GM21423 (cell line): ENCODE data around the gene ARRDC4.
"Not testable (repeated sequence)": the region's sequence is repeated elsewhere in the genome, so short reads cannot be mapped to it uniquely, and the experiment has no call there.

Source experiments
- ATAC-seq: cut with Tn5 transposase; IDR thresholded peaks from one replicate; pipeline ENCODE4 v1.9.1; 2021; ENCODE audit warnings: mild to moderate bottlenecking, moderate library complexity; ENCODE audit not compliant: unreplicated experiment

ARRDC4 gene

DNA sequence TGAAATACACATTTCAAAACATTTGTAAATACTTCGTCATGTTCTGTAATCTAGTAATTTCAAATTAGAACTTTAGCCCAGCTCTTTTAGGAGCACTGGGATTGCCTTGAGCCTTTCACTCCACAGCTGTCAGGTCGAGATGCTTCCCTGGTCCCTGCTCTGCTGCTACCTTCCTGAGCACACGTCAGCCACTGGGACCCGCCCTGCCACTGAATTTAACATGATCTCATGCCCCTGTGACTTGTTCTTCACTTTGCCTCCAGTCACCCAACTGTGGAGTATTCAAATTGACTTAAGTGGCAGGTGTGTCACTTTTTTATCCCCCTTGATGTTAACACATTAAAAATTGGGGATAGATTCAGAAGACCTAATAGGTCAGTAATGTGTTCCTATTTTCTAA, 3.3 kb downstream of the ARRDC4 start:
- ATAC-seq = no peak

DNA sequence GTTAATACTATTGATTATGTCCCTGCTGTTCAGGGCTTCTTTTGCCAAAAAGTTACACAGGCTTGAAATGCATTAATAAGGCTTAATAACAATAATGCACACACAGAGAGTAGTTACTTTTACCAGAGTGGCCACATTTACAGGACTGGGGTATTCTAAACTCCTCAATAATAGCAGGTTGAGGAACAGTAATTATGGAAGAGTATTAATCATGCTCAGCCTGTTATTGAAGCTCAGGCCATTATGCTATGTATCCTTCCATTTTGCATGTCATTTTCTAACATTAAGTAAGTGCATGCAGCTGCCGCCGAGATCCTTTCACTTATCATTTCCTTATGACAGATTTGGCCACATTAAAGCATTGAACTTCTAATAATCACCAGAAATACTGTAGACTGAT, 5.7 kb downstream of the ARRDC4 start:
- no peak for ATAC-seq

DNA sequence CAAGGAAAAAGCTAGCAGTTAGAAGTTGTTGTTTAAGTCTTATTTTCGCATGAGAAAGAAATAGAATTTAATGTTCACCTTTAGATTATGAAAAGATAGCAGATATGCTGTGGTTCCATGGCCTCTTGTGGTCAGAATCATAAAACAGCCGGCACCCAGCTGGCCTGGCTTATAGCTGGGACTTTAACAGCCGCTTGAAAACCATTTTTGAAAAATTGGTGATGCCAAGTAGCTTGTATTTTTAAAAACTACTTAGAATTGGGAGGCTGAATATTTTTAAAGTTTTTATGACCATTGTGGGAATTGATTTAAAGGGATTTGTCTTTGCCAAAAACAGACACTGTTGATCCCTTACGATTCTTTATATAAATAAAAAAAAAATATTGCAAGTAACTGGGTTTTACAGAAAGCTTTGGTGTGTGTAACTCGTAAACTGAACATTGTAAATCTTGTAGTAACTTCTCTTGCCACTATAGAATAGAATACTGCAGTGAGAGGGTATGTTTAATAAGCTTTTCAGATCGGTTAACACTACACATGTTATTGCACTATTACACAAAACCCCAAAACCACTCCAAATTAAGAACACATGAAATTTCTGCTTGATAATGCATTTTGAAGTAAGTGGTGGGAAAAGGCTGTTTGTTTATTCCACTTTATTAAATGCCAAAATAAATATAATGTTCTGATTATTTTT, 6.6 kb downstream of the ARRDC4 start:
- ATAC-seq = no peak

- no peak for ATAC-seq
Measured at GRCh38 chr15:97967881-97968280, 7.4 kb downstream of the ARRDC4 start.

- ATAC-seq = no peak
Measured at GRCh38 chr15:97968380-97968779, 7.9 kb downstream of the ARRDC4 start.

DNA sequence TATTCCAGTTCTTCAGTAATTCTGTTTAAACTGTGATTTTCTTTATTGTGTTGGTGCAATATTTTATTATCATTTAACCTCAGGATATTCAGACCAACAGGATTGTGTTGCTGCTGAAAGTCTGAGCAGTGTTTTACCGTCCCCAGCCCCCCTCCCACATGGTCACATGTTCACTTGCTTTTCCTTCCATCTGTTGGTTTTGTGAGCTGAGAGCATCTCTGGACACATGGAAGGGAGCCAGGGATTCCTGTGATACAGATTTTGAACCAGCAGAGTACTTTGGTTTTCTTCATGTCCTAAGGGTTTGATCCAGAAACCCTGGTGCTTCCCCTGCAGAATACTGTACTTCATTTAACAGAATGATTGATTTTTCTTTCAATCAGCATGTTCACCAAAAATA, 11.9 kb downstream of the ARRDC4 start:
- no peak for ATAC-seq

- no peak for ATAC-seq
Measured at GRCh38 chr15:97976129-97976528, 15.6 kb downstream of the ARRDC4 start.

DNA sequence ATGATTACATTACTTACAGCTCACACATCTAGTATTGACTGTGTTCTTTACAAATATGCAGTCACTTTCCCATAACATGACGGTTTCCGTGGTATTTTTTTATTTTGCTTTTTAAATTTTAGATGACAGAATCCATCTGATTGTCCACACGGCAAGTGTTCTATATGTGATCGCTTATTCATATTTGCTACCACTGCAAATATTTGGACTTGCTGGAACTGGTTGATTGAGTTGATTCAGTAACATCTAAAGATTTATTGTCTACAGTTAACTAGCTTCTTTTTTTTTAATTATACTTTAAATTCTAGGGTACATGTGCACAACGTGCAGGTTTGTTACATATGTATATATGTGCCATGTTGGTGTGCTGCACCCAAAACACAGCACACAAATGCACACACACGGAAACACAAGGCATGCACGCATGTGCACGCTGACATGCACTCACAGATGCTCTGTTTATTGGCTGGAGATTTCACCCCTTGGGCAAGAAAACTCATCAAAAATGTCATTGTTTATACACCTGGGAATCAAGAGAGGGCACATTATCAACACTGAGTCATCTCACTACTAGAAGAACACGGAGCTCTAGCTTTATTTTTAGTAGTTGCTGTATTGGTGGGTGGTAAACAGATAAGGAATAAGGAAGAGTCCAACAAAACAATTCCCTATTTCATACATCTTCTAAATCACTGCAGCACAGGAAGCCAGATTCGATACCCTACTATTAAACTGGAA, 16.4 kb downstream of the ARRDC4 start:
- ATAC-seq = no peak

DNA sequence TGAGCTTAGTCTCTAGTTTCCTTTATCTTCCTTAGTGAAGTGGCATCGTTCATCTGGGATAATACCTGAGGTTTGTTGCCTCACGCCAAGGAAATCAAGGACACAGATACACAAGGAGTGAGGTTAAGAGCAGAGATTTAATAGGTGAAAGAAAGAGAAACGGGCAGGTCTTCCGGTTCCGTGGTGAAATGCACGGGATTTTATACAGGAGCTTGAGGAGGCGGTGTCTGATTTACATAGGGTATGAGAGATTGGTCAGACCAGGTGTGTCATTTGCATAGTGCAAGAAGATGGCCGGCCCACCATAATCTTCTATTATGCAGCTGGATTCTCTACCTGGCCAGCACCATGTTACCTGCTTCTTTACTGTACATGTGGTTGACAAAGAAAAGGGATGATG, 17.2 kb downstream of the ARRDC4 start:
- no peak for ATAC-seq

GRCh38 chr15:97978401-97979139, 18.1 kb downstream of the ARRDC4 start:
- no peak for ATAC-seq

GRCh38 chr15:97979140-97979520, 18.6 kb downstream of the ARRDC4 start:
- no peak for ATAC-seq

GRCh38 chr15:97981058-97981457, 20.6 kb downstream of the ARRDC4 start:
- no peak for ATAC-seq

DNA sequence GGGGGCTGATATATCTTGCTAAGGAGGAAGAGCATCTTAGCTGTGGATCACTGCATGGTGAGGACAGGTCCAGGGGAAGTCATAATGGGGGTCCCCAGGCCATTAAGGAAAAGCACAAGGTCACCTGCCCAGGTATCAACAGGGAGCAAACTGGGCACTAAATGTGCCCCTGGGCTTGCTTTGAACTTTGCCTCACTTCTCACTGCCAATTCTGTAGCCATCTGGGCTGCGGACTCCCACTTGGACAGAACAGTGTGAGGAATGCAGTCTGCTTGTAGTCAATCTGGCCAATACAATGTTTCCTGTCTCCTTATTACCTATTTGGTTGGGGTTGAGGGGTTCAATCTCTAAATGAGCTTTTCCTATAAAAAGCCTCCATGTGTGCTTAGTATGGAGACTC, 21.3 kb downstream of the ARRDC4 start:
- ATAC-seq = no peak

GRCh38 chr15:97984157-97984556, 23.7 kb downstream of the ARRDC4 start:
- ATAC-seq = no peak

DNA sequence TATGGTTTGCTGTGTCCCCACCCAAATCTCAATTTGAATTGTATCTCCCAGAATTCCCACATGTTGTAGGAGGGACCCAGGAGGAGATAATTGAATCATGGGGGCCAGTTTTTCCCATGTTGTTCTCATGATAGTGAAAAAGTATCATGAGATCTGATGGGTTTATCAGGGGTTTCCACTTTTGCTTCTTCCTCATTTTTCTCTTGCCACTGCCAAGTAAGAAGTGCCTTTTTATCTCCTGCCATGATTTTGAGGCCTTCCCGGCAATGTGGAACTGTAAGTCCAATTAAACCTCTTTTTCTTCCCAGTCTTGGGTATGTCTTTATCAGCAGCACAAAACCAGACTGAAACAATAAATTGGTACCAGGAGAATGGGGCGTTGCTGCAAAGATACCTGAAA, 25.5 kb downstream of the ARRDC4 start:
- ATAC-seq = not testable (repeated sequence)

DNA sequence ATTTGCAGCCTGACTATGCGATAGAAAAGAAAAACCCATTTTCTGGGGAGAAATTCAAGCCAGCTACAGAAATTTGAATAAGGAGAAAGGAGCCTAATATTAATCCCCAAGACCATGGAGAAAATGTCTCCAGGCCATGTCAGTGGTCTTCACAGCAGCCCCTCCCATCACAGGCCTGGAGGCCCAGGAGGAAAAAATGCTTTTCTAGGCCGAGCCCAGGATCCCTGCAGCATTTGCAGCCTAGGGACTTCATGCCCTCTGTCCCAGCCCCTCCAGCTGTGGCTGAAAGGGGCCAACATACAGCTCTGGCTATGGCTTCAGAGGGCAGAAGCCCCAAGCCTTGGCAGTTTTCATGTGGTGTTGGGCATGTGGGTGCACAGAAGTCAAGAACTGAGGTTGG, 26.3 kb downstream of the ARRDC4 start:
- no peak for ATAC-seq

- no peak for ATAC-seq
Measured at GRCh38 chr15:97989299-97989698, 28.8 kb downstream of the ARRDC4 start.

DNA sequence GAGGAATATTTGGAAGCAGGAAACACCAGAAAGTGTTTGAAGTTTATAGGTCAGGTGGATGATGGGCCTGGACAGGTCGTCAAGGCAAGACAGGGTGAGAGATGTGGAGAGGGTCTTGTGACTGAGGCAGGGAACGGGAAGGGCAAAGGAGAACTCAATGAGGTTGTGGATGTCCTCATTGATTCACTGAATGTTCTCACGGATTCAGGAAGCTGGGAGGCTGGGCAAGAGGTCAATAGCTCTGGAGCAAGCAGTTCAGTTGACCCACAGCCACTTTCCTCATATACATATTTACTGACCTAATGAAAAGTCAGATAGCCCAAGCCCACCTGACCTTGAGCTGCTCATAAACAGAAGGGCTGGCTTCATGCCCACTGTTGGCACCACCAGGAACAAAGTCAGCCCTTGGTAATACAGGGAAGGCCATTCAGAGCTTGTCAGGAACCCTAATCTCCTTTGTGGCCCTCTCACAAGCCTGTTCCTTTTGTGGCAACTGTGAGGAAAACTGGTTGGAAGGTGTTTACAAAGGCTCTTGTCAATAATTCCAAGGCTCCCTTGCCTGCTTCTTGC, 31.6 kb downstream of the ARRDC4 start:
- ATAC-seq = no peak

DNA sequence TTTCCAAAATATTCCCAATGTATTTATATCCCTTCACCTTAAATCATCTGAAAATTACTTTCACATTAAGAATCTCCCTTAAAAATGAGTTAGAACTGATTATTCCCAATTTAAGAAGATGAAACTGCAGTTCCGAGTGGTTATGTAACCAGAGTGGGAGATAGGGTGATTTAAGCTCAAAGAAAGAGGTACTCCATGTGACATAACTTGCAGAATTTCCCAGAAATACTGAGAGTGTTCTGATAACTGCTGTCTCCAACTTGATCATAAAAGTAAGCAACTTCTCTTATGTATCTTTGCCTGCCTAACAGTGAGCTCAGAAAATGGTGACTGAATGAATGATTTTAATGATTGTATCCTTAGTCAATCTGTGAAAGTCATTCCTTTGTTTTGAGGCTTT, 32.3 kb downstream of the ARRDC4 start:
- ATAC-seq = no peak

DNA sequence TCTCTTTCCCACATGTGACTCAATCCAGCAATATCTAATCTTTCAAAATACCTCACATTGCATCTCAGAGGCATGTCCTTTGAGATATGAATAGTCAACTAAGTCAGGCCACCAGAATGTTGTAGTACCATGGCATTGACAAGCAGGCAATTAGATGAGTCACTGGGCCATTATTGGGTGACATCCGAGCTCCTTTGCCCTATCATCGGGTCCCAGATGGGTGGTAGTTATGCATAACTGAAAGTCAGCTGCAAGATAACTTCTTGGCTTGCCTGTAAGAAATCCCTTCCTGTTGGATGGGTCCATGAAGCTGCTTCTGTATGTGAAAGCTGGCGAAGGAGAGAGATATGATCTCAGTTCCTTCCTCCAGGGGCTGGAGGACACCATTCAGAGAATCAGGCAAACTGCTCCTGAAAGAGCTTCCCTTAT, 32.8 kb downstream of the ARRDC4 start:
- no peak for ATAC-seq

GRCh38 chr15:97994236-97994635, 33.7 kb downstream of the ARRDC4 start:
- ATAC-seq = no peak

GRCh38 chr15:97995192-97995591, 34.7 kb downstream of the ARRDC4 start:
- ATAC-seq = no peak
